KOPT-K1 (cell line): ENCODE data around the gene MED8.
"Not testable (repeated sequence)": the region's sequence is repeated elsewhere in the genome, so short reads cannot be mapped to it uniquely, and the experiment has no call there.

ENCODE experiments used
- H3K27ac ChIP-seq: fragments of 200-600 bp; sonication (generic); 2 replicates; pipeline ENCODE4 v1.5.1; 2016; ENCODE audit warnings: antibody characterized with exemption, mild to moderate bottlenecking, low read depth, low read length; ENCODE audit not compliant: poor library complexity, severe bottlenecking
- H3K36me3 ChIP-seq: fragments of 200-600 bp; sonication (generic); 2 replicates; pipeline ENCODE4 v1.5.1; 2017; ENCODE audit warnings: antibody characterized with exemption, mild to moderate bottlenecking, low read length, moderate library complexity; ENCODE audit not compliant: insufficient read depth
- H3K9me3 ChIP-seq: fragments of 200-600 bp; sonication (generic); 2 replicates; pipeline ENCODE4 v1.5.1; 2017; ENCODE audit warnings: antibody characterized with exemption, low read length, mild to moderate bottlenecking; ENCODE audit not compliant: insufficient read depth, poor library complexity, severe bottlenecking

MED8 gene

DNA sequence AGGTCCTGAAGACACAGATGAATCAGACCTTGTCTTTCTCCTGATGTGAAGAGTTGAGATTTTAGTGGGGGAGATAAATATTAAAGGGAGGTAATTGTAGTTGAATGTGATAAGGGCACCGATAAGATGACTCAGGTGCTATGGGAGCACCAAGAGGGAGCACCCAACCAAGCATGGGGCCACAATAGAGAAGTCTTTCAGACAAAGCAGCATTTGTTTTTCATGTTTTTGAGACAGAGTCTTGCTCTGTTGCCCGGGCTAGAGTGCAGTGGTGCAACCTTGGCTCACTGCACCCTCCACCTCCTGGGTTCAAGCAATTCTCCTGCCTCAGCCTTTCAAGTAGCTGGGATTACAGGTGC lies 16.3 kb upstream of the MED8 start:
- Histone ChIP-seq H3K9me3 (no peaks in the 10 kb centered on the region), H3K36me3 (peaks cover 73% of the 10 kb centered on the region), H3K27ac (no peak overlapping the region)

DNA sequence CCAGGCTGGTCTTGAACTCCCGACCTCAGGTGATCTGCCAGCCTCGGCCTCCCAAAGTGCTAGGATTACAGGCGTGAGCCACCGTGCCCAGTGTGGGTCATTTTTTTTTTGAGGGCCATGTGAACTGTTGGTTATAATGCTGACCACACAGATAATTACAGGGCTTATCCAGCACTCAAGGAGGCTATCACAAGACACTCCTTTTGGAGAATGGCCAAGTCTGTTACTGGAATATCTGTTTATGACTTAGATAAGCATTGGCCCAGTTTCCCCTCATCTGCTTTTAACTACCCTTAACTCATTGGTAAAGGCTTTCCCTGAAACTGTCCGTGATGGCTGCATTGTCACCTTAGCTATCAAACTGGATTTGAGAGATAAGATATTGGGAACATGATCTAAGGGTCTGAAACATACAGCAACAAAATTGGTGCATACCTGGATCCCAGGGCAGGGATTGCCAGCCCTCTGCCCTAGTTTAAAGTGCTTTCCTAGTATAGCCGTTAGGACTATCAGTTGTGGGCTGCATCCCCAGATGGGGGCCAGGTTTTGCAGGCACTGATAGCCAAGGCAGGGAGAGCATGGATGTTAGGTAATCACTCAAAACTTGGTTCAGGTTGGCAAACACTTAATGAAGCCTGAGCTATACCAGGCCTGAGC lies 15.7 kb upstream of the MED8 start:
- Histone ChIP-seq H3K27ac (no peak overlapping the region), H3K9me3 (no peaks in the 10 kb centered on the region), H3K36me3 (peaks cover 72% of the 10 kb centered on the region)

DNA sequence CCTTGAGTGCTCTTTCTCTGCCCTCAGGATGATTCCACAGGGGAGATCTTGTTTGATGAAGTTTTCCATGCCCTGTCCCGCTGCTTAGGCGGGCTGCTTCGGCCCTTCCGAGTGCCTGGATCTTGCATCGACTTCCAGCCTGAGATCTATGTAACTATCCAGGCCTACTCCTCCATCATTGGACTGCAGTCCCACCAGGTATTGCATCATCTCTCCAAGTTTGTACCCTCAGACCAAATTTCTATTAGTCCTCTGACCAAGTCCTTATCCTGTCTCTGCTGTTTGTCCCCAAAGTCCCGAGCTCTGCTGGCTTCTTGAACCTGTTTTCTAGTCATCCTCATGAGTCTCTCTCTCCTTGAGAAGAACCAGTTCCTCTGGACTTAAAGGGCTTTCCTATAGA lies 14.8 kb upstream of the MED8 start:
- H3K36me3 ChIP-seq, result peaks cover 65% of the 10 kb centered on the region
- H3K9me3 ChIP-seq, result no peaks in the 10 kb centered on the region
- no peak overlapping the region for H3K27ac ChIP-seq

DNA sequence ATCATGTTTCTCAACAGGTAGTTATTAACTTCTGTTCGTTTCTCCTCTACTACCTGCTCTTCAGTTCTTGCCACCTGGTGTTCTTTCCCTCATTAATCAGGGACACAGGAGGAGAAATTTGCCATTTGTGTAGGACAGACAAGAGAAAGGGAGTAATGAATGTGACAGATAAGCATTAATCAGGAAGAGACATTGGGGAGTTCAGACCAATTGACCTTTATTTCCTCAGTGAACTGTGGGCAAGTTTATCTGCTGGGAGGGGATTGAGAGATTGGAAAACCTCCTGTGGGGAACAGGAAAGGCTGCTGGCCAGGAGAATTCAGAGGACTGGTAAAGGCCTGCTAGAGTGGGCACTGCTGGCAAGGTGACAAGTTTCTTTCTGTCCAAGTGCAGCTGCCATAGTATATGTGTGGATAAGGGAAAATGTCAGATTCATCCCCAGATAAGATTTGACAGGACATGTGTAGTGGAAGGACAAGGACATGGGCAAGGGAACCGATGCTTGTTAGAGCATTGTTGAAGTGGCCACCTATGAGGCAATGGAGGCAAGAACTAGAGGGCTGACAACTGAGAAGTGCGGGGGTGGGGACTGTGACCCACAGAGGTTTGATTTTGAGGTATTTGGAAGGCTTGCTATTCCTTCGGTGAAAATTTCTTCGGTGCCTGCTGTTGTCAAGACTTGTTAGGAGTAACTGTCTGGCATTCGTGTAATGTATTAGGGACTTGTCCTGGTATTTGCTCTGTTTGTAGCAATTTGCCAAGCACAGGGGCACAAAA lies 12.7 kb upstream of the MED8 start:
- Histone ChIP-seq H3K36me3 (peaks cover 48% of the 10 kb centered on the region), H3K27ac (no peak overlapping the region), H3K9me3 (no peaks in the 10 kb centered on the region)

DNA sequence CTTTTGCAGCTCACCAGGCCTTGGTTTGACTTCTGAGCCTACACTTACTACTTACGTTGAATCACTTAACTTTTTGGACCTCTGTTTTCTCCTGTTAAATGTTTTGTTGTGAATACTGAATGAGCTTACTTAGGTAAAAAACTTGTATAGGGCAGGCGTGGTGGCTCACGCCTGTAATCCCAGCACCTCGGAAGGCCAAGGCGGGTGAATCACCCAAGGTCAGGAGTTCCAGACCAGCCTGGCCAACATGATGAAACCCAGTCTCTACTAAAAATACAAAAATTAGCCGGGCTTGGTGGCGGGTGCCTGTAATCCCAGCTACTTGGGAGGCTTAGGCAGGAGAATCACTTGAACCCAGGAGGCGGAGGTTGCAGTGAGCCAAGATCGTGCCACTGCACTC lies 10.8 kb upstream of the MED8 start:
- not testable (repeated sequence) for H3K27ac ChIP-seq, H3K9me3 ChIP-seq
- H3K36me3 ChIP-seq, result peaks cover 47% of the 10 kb centered on the region

DNA sequence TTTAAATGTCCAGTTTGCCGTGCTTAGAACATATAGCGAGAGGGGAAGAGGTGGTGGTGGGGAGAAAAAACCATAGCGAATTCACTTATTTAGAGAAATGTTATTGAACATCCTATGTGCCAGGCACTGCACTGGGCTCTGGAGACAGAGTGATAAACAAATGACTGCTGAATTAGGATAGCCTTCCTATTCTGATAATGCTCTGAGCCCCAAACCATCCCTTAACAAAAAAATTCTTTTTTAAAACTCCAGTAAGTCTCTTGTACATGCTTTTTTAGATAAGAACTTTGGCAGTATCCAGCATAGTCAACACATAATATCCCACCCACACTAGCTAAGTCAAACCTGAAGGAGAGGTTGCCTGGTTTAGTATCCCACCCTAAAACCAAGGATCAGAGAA lies 8.6 kb upstream of the MED8 start:
- Histone ChIP-seq H3K36me3 (peaks cover 29% of the 10 kb centered on the region), H3K9me3 (no peaks in the 10 kb centered on the region), H3K27ac (no peak overlapping the region)

DNA sequence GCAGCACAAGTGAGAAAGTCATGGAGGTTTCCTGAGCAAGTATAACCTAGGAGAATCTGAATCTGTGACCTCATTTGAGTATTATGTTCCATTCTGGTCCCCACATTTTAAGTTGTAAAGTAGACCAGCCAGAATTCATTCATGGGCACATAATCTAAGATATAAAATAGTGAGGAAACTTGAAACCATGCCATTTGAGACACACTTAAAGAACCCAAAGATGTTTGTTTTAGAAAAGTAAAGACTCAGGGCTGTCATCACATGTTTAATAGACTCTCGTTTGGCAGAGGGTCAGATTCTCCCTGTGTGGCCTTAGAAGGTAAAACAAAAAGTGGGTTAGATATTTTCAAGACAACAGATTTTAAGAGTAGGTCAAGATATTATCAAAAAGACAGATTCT lies 6.5 kb upstream of the MED8 start:
- no peaks in the 10 kb centered on the region for H3K9me3 ChIP-seq
- no peak overlapping the region for H3K27ac ChIP-seq
- peaks cover 22% of the 10 kb centered on the region for H3K36me3 ChIP-seq

DNA sequence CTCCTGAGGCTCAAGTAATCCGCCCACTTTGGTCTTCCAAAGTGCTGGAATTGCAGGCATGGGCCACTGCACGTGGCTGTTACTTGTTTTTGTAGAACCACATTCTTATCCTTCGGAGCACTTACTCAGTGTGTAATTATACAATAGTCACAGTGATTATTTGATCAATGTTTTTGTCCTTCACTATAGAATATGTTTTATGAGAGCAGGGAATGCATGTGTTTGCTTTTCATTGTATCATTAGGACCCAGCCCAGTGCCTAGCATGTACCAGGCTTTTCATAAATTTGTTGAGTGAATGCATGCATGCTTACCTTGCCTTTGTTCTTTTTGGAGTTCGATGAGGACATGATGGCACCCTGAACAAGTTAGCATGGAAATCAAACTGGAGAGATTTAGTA lies 5.9 kb upstream of the MED8 start:
- Histone ChIP-seq H3K9me3 (no peaks in the 10 kb centered on the region), H3K27ac (no peak overlapping the region), H3K36me3 (peaks cover 22% of the 10 kb centered on the region)

DNA sequence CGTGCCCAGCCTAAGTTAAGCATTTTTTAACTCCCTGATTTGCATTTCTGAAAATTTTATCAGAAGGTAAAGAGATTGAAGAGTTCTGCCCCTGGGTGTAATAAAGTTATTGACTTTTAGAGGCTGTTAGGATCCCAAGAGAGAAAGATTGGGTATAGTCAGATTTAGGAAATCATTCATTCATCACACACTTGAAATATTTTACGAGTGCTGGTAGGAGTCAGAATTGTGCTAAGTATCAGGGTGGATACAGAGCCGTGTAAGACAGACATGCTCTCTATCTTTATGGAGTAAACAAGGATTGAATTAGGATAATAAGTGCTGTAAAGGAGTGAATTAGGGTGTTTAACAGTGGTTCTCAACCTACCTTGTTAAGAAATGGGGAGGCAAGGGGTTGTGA lies 3.1 kb upstream of the MED8 start:
- Histone ChIP-seq H3K27ac (no peak overlapping the region), H3K9me3 (no peaks in the 10 kb centered on the region)

DNA sequence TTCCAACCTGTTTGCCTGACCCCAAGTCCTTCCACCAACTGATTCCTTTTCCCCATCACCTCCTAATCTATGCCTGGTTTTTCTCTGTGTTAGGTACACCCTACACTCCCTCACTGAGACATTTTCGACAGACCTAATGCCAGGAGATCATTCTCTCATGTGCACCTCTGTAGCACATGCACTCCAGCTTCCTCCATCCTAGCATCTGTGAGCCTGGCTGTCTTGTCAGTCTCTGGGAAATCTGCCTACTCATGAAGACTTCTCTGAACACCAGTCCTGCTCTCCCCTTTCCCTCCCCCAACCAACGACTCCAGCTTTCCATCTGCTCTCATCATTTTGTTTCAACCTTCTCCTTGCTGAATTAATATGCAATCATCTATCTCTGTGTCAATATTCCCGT lies 987 bp downstream of the MED8 start:
- no peaks in the 10 kb centered on the region for H3K9me3 ChIP-seq
- H3K36me3 ChIP-seq, result peaks cover 44% of the 10 kb centered on the region
- H3K27ac ChIP-seq, result peak overlapping the region; percentile 84

More for the DNA sequence above, 3.1 kb upstream of the MED8 start:
- peaks cover 25% of the 10 kb centered on the region for H3K36me3 ChIP-seq

DNA sequence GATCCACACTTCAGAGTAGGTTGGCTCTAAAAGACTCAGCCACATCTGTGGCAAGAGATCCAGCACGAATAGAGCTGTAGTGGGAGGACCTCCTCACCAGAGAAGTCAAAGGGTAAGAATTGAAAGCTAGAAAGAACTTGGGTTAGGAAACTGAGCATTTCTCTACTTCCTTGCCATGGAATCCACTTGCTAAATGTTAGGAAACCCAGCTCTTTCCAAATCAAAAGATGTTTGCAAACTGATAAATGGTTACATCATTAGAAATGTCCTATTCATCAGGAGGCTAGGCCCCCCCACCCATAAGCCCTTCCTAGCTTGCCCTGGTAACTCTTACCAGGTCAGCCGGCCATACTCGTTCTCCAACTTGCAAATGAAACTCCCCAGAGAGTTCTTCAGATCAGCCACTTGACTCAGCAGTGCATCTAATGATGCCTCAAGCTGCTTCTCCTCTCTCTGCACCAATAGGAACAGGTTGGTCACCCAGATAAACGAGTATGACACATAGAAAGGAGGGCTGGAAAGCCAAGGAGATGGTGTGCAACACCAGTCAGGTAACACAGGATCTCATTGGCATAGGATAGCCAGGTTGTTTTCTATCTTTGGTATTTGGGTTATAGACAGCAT lies 1.5 kb downstream of the MED8 start:
- Histone ChIP-seq H3K36me3 (peaks cover 50% of the 10 kb centered on the region), H3K9me3 (no peaks in the 10 kb centered on the region), H3K27ac (no peak overlapping the region)

DNA sequence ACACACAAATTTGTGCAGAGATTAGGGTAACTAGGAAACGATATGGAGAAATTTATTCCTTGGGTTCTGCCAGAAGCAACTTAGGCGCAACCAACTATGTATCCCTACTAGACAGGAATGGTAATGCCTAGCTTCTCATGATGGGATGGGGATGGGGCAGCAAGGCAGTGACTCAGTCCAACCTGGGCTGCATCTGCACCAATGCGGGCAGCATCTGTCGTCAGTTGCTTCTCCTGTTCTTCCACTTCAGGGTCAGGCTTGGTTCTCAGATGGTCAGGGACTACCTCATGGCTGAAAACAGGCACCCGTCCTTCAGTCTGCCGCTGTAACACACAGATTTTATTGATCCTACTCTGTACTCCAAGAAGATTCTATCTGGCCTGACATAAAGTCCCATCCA lies 2.9 kb downstream of the MED8 start:
- H3K9me3 ChIP-seq, result no peaks in the 10 kb centered on the region
- peaks cover 64% of the 10 kb centered on the region for H3K36me3 ChIP-seq
- no peak overlapping the region for H3K27ac ChIP-seq

DNA sequence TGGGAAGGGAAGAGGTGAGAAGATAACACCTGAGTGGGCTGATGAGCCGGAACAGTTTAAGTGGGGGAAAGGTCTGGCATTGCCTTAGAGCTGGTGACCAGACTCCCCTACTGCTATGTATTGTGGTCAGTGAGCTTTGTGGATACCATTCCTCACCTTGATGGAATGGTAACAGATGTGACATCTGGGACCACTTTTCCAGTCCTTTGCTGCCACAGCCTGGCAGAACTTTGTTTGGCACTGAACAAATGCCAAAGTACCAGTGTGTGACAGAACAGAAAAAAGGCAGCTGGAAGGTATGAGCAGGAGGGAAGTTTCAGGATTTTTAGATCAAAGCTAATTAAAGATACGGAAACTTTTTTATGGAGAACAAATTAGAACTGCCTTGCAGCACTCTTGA lies 6.2 kb downstream of the MED8 start:
- H3K36me3 ChIP-seq, result peaks cover 69% of the 10 kb centered on the region
- H3K27ac ChIP-seq, result no peak overlapping the region
- H3K9me3 ChIP-seq, result no peaks in the 10 kb centered on the region

DNA sequence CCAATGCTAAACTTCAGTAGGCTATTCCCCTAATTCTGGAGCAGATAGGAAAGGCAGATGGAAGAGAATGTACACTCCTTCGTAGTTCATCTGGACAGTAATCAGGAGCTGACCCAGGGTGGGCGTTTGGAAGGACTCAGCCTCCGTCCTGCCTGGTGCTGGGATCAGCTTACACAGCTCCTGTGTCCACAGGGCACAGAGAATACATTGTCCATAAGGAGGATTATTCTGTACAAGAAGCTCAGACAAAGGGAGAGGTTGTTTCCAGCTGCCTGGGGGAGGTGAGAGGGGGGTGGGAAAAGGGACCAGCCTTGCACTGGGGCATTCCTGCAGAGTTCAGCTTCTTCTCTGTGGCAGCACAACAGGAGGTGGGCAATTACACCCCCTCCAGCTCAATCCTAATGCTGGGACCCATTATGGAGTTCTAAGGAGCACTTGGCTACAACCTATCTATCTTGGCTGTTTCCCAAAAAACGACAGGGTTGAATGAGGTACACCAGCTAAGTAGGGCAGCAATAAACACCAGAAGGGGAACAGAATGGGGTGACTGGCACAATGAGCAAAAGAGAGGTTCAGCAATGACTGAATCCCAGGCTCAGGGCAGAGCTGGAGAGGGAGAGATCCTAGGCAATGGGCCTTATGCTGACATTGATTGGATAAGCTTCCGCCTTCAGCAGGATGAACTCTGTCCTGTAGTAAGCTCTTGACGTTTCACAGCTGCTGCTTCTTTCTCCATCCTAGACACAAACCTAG lies 7.4 kb downstream of the MED8 start:
- H3K9me3 ChIP-seq, result no peaks in the 10 kb centered on the region
- no peak overlapping the region for H3K27ac ChIP-seq
- H3K36me3 ChIP-seq, result peaks cover 61% of the 10 kb centered on the region

DNA sequence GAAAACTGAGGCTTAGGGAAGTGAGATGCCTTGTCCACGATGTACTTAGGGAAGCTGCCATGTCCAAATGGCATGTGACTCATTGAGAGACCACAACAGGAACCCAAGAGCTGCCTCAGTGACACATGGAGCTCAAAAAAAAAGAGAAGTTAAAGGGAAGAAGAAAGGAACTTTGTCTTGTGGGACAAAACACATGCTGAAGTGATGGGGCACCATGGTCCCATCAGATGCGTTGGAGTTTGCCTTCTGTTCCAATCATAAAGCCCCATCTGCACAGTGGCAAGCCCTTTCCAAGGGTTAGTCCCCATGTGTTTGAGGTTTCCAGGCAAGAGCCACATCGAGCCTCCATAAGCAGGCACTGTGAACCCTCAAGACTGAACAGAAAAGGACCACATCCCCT lies 8.0 kb downstream of the MED8 start:
- Histone ChIP-seq H3K9me3 (no peaks in the 10 kb centered on the region), H3K36me3 (peaks cover 55% of the 10 kb centered on the region), H3K27ac (no peak overlapping the region)
